Activated T-helper 1 cell treated with anti-CD3 and anti-CD28 coated beads, Interleukin-2, amount 50 U/mL, for 16 hours (primary cell): ENCODE data around the gene KHDRBS2.

Experiments
- DNase-seq, 2 donors: peaks; one replicate each; pipeline ENCODE4 v3.0.0-alpha.2; 2020; ENCODE audit warnings: low read depth in 1 of 2, low spot score in 1 of 2

KHDRBS2 gene

GRCh38 chr6:62285612-62286469 lies at the start of gene KHDRBS2:
TSS of gene KHDRBS2 (minus strand) at chr6:62286225.
- DNase-seq, result no peak

GRCh38 chr6:62328607-62329006 lies 42.6 kb upstream of the KHDRBS2 start:
- DNase-seq, result no peak

GRCh38 chr6:62324834-62325233 lies 38.8 kb upstream of the KHDRBS2 start:
- no peak for DNase-seq

- DNase-seq, result no peak
These were observed 37.9 kb upstream of the KHDRBS2 start for GRCh38 chr6:62323818-62324431.

- DNase-seq, result no peak
These were observed 12.8 kb upstream of the KHDRBS2 start for GRCh38 chr6:62298745-62299392.

DNA sequence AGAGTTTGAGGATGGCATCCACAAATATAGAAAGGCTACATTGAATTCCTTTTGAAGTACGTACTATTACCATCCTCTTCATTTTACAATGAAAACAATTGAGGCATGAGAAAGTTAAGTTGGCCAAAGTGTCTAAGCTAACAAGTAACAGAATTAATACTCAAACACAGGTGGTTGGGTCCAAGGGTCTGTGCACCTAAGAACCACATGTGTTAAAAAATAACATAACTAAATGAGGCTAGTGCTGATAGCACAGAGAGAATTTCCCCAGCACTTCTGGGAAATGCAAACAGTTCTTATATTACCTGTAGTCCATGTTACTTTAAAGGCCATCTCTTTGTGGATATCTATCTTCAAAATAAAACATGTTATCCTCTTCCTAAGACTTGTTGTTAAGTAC lies 10.5 kb upstream of the KHDRBS2 start:
- DNase-seq, result no peak

GRCh38 chr6:62288974-62289373 lies 2.9 kb upstream of the KHDRBS2 start:
- DNase-seq, result no peak

- DNase-seq, result no peak
These were observed 2.5 kb upstream of the KHDRBS2 start for GRCh38 chr6:62288562-62288961.

DNA sequence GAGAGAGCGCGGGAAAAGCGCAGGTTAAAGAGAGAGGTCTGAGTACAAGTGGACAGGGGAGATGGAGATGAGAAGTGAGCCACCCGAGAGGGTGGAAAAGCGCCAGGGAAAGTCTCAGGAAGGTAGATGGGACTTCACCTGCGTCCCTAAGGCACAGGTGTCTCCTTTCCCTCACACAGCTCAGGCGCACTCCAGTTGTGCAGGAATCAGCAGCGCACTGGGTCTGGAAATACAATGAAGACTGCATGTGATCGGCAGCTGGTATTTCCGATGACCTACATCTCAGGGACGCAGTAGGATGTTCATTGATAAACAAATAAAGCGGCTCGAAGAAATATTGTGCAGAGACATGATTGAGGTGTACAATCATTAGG lies 432 bp upstream of the KHDRBS2 start:
- no peak for DNase-seq

DNA sequence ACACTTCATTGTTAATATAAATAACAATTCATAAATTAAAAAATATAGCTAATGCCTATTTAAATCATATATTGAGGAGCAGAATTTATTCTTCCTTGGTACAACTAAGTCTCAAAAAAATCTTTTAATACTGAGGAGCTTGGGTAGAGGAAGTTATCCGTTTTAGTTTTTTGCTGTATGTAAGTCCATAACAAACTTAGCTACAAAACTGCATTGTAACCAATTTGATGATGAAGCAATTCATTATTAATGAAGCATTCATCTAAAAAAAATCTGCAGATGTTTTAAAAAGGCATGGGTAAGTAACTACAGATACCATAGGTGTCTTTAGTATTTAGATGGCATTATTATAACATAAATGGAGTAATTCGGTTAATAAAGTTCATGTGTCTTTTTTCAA lies 1.3 kb downstream of the KHDRBS2 start:
- DNase-seq, result no peak

GRCh38 chr6:62283796-62284411 lies 2.1 kb downstream of the KHDRBS2 start:
- no peak for DNase-seq

GRCh38 chr6:62283365-62283764 lies 2.7 kb downstream of the KHDRBS2 start:
- no peak for DNase-seq

DNA sequence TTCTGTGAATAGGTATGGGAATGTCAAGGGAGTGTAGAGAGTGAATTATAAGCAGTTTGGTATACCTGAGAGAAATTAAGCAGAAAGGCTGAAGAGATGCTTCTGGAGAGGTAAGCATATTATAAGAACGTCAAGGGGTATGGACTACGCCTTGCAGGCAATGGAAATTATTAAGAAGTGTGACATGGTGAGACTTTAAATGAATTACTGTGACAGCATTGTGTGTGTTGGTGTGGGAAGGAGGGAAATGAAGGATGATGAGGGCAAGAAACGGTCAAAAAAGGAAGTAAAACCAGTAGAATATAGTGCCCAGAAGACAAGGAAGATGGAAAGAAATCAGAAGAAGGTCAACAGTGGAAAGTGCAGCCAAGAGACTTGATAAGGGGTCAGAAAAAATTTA lies 5.9 kb downstream of the KHDRBS2 start:
- no peak for DNase-seq

- no peak for DNase-seq
These were observed 13.9 kb downstream of the KHDRBS2 start for GRCh38 chr6:62272114-62272513.

DNA sequence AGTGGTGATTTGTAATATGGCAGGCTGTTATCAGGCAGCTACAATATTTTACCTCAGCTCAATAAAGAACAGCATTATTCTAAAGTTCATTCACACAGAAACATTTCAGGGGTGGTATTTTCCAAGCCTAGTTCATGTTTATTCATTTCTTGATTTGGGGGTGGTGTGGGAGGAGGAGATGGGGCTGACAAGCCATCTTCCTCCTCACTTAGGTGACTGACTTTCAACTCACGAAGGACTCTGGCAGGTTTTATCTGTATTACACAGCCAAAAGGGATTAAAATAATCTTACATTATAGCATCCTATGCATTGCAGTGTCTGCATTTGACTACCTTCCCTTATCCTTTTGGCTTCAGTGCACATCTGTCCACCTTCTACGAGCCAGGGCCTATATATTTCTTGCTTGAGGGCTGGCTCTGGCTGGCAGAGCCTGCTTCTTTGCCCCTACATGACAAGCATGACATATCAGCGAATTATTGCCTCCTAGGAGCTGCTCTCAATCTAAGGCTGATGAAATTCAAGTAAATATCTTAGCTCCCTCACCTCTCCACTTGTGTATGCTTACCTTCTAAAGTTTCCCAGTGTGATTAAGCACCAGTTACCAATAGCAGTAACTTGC lies 20.0 kb downstream of the KHDRBS2 start:
- no peak for DNase-seq

- no peak for DNase-seq
These were observed 23.7 kb downstream of the KHDRBS2 start for GRCh38 chr6:62262283-62262682.

DNA sequence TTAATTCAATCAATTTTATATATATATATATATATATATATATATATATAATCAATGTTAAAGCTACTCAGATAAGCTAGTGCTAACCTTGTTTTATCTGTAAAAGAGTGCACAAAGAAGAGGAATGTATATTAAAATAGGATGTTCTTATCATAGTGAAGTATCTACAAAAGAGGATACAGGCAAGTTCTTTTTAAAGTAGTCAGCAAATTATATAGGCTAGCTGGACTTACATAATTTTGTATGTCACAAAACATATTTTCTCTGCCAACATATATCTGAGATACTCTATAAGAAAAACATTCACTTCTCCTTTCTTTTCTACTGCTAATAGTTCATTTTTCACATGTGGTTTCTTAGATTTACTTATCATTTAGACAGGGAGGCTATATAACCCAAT lies 39.9 kb downstream of the KHDRBS2 start:
- DNase-seq, result no peak

DNA sequence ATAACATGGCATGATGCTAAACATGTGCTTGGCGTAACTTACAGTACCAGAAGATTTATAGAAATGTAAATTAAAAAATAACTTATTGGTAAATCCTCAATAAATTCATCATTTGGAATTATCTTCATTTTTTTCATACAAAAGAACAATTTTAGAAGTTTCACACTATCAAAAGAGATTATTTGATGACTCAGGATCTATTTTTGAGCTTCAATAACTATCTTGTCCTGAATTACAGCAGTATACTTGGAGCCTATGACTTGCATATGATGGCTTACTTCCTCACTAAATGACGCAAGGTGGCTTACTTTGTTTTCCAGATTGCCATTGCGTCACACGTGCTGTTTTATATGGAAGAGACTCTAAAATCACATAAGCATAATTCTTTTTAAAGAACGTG lies 49.2 kb downstream of the KHDRBS2 start:
- no peak for DNase-seq

DNA sequence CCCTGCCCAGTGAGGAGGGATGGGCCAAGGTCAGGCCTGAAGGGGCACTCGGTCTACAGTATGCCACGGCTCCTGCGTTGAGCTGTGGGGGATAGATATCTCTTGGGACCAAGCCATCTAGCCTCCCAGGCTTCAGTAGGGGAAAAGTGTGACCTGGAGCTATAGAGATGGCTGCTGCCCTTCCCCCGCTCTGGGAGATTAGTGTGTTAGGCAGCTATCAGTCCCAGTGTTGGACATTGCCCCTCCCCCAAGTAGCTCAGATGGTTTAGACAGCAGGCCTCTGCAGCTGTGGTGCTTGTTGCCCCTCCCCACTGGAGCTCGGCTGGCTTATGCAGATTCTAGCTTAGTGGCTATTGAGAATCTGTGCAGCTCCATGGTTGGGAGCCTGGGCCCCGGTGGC lies 56.8 kb downstream of the KHDRBS2 start:
- no peak for DNase-seq

DNA sequence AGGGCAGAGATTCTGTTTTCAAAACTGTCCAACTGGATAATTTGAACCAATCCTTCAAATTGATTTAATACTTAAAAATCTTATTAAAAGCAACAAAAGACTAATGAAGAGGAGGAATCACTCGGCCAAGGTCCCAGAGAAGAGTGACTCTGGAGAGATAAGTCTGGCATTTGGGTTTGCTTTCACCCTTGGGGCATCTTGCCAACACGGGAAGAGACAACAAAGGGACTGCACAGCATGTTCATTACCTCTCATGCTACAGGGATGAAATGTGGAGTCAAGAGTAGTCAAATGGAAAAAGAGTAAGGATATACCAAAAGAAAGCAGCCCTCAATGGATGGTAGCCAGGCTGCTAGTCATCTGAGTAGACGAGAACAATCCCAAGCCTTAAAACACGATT lies 68.2 kb downstream of the KHDRBS2 start:
- DNase-seq, result no peak

- DNase-seq, result no peak
These were observed 83.9 kb downstream of the KHDRBS2 start for GRCh38 chr6:62202078-62202477.
